OCI-LY1 (cell line): ENCODE results near the gene GPRIN1.

ENCODE experiments used
- CTCF ChIP-seq: fragments of 200-600 bp; sonication (generic), shearing (Covaris generic); IDR thresholded peaks from 2 replicates; pipeline ENCODE4 v1.5.1; 2017; ENCODE audit warnings: mild to moderate bottlenecking, antibody characterized with exemption, low read length, moderate library complexity, mixed read lengths
- EZH2 ChIP-seq: fragments of 200-600 bp; sonication (generic), shearing (Covaris generic); IDR thresholded peaks from 2 replicates; pipeline ENCODE4 v1.8.0; 2017; ENCODE audit warnings: borderline replicate concordance, mixed run types, mild to moderate bottlenecking, antibody characterized with exemption, low read length, moderate library complexity, mixed read lengths

GRCh38 chr5:176568657-176569056 is 41.3 kb downstream of the GPRIN1 start:
- TF ChIP-seq CTCF (no peak), EZH2 (no peak)
